ENCODE results near the gene EPAS1.

Gene EPAS1

GRCh38 chr2:46273919-46274318, 23.3 kb upstream of the EPAS1 start:
- DNase-seq (ENCODE audit: low spot score), result no peak
- no peak for TF ChIP-seq CTCF (IDR thresholded peaks at IDR 0.05; ENCODE audit: extremely low read depth, missing control alignments)

DNA sequence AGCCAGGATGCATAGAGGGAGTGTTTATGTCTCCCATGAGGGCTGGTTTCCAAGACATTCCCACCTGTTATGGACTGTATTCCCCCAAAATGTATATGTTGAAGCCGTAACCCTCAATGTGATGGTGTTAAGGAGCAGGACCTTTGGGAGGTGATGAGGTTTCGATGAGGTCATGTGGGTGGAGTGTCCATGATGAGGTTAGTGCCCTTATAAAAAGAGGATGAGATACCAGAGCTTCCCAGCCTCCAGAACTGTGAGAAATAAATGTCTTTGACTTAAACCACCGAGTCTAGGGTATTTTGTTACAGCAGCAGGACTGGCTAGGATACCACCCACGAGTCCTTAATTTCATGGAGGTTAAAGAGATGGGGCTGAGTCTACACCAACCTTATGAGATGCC, 22.6 kb upstream of the EPAS1 start:
- DNase-seq (ENCODE audit: low spot score), result no peak
- TF ChIP-seq CTCF (IDR thresholded peaks at IDR 0.05; ENCODE audit: extremely low read depth, missing control alignments), result no peak

GRCh38 chr2:46275995-46276394, 21.2 kb upstream of the EPAS1 start:
- no peak for DNase-seq (ENCODE audit: low spot score)
- no peak for TF ChIP-seq CTCF (IDR thresholded peaks at IDR 0.05; ENCODE audit: extremely low read depth, missing control alignments)

GRCh38 chr2:46276642-46277041, 20.6 kb upstream of the EPAS1 start:
- no peak for DNase-seq (ENCODE audit: low spot score)

GRCh38 chr2:46277431-46278190, 19.6 kb upstream of the EPAS1 start:
- no peak for TF ChIP-seq CTCF (IDR thresholded peaks at IDR 0.05; ENCODE audit: extremely low read depth, missing control alignments)
- DNase-seq (ENCODE audit: low spot score), result no peak

More at GRCh38 chr2:46276642-46277041, 20.6 kb upstream of the EPAS1 start:
- no peak for TF ChIP-seq CTCF (IDR thresholded peaks at IDR 0.05; ENCODE audit: extremely low read depth, missing control alignments)

GRCh38 chr2:46278952-46279351, 18.3 kb upstream of the EPAS1 start:
- DNase-seq (ENCODE audit: low spot score), result no peak
- TF ChIP-seq CTCF (IDR thresholded peaks at IDR 0.05; ENCODE audit: extremely low read depth, missing control alignments), result no peak

DNA sequence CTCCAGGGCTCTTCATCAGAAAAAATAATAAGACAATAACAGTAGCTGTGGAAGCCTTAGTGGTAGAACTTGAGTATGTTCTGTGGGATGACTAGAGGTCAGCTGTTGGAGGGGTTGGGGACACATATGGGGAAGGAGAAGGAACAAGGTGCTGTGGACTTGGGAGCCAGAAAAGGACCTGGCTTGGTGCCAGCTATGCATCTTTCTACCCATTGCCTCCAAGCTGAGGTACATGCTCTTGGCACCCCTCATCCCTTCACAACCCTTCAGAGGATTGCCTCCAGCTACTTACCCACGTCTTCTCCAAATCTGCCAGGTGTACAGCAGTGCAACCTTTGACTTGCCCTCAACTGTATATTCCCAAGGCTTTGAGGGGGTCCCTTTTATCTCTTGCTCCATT, 15.3 kb upstream of the EPAS1 start:
- no peak for TF ChIP-seq CTCF (IDR thresholded peaks at IDR 0.05; ENCODE audit: extremely low read depth, missing control alignments)
- no peak for DNase-seq (ENCODE audit: low spot score)
